GM21515 (cell line): ENCODE measurements around the gene CHN2.
"Not testable (repeated sequence)": the region's sequence is repeated elsewhere in the genome, so short reads cannot be mapped to it uniquely, and the experiment has no call there.

Experiments used
- ATAC-seq: cut with Tn5 transposase; IDR thresholded peaks from one replicate; pipeline ENCODE4 v1.9.1; 2021; ENCODE audit not compliant: unreplicated experiment

The CHN2 gene

DNA sequence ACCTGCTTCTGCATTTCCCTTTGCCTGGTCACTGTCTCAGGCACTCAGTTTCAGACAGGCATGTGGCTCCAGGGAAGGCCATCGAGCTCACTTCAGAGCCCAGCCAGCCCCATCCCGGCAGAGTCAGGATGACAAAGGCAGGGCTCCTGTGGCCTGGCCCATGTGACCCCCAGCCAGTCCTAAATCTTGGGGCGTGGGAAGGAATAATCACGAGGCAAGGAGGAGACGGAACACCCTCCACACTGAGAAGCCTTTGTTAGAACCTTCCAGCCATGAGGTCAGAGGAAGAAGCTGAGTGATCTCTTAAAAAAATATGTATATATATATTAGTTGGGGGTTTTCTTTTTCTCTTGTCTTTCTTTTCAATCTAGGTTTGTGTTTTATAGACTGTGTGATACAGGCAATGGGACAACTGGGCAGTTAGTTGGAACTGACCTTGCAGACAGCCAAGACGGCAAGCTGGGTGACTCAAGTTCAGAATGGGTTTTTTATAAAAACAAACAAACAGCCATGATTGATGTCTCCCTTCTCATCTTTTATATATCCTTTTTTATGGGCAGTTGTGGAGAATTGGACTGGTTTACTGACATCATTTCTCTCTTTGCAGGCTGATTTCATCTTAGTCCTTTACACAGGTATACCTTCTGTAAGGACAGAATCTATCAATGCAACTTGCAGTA is 60.8 kb downstream of the CHN2 start:
- ATAC-seq = no peak

GRCh38 chr7:29255906-29256692 is 61.5 kb downstream of the CHN2 start:
- no peak for ATAC-seq

DNA sequence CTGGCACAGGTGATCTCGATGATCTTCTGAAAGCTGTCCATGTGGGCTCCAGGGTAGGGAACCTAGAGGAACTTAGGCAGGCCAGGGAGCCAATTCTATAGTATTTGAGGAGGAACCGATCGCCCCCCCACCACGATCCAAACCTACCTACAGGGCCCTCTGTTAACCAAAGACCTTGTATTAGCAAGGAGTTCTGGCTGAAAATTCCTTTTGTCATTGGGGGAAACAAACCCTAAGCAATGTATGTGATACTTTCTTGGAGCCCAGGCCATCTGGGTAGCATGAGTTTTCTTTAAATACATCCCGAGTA is 62.1 kb downstream of the CHN2 start:
- ATAC-seq = no peak

DNA sequence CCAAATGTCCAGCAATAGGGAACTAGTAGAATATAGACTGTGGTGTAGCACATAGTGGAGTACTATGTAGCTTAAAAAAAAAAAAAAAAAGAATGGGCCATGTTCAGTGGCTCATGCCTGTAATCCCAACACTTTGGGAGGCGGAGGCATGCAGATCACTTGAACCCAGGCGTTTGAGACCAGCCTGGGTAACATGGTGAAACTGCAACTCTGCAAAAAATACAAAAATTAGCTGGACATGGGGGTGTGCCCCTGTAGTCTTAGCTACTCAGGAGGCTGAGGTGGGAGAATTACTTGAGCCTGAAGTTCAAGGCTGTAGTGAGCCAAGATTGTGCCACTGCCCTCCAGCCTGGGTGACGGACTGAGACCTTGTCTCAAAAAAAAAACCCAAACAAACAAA is 64.4 kb downstream of the CHN2 start:
- ATAC-seq = no peak

DNA sequence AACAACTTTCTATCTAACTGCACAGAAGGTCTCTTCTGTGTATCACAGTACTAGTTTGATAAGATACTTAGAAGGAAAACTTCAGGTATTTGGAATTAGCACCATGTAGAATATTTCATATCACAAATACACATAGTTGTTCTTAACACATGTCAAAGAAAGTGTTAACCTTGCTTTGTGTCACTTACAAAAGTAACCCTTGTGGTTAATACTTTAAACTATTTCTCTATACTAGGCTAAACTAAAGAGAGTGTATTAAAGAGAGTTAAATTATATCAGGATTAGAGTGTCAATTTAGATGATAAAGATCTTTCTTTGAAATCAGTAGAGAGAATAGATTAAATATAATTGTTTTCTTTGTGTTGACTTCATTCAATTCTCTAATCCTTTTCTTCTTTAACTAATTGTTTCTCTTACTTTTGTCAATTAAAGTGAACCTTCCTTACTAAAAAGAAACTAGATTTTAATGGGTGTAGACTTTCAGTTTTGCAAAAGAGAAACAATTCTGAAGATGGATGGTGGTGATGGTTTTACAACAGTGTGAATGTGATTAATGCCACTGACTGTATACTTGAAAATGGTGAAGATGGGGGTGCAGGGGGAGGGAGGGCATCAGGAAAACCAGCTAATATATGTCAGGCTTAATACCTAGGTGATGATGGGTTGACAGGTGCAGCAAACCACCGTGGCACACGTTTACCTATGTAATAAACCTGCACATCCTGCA is 67.8 kb downstream of the CHN2 start:
- no peak for ATAC-seq

DNA sequence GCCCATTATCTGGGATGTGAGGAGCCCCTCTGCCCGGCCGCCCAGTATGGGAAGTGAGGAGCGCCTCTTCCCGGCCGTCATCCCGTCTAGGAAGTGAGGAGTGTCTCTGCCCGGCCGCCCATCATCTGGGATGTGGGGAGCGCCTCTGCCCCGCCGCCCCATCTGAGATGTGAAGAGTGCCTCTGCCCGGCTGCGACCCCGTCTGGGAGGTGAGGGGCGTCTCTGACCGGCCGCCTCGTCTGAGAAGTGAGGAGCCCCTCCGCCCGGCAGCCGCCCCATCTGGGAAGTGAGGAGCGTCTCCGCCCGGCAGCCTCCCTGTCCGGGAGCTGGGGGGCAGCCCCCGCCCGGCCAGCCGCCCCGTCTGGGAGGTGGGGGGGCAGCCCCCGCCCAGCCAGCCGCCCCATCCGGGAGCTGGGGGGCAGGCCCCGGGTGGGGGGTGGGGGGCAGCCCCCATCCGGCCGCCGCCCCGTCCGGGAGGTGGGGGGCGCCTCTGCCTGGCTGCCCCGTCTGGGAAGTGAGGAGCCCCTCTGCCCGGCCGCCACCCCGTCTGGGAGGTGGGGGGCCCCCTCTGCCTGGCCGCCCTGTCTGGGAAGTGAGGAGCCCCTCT is 69.1 kb downstream of the CHN2 start:
- not testable (repeated sequence) for ATAC-seq

- ATAC-seq = no peak
These were observed 70.8 kb downstream of the CHN2 start for GRCh38 chr7:29265208-29265923.

- ATAC-seq = no peak
These were observed 75.4 kb downstream of the CHN2 start for GRCh38 chr7:29269935-29270334.

- no peak for ATAC-seq
These were observed 76.2 kb downstream of the CHN2 start for GRCh38 chr7:29270594-29271318.

DNA sequence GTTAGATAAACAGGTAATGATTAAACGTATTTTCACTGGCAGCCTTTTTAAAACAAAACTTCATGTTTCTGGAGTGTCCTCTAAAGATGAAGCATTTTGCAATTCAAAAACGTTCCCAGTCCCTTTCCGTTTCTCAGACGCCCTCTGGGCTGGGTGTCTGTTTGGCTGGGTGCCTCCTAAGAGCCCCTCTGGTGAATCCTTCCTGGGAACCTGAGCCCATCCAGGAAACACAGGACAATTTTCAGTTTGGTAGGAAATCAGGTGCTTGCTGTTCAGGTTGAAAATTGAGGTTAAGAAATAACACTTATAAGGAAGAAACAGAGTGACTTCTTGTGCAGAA is 76.7 kb downstream of the CHN2 start:
- no peak for ATAC-seq

DNA sequence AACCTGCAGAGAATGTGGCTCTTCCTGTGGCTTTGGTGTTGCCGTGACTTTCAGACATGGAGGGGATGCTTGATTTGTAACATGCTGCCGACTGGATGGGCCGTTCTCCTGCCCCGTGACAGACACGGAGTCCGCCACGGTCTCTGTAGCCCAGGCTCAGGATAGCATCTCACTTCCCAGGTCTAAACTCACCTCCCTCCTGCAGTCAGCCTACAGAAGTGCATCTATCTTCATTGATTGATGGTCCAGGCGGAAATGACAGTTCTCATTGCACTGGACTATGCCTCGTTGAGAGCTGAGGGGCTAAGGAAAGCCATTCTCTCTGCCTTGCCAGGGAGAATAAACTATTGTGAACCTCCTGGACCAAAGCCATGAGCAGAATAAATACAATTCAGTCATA is 77.5 kb downstream of the CHN2 start:
- ATAC-seq = no peak

- ATAC-seq = no peak
These were observed 79.8 kb downstream of the CHN2 start for GRCh38 chr7:29274146-29275017.

DNA sequence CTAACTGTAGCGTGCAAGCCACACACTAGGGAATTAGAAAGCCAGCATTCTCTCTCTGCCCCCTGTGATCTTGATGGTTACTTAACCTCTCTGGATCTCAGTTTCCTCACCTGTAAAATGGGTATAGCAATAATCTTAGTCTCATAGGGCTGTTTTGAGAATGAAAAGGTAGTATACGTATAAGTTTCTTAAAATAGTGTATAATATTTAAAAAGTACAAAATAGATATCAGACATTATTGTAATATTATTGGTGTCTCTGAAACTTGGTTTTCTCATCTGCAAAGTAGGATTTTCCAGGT is 80.4 kb downstream of the CHN2 start:
- no peak for ATAC-seq

DNA sequence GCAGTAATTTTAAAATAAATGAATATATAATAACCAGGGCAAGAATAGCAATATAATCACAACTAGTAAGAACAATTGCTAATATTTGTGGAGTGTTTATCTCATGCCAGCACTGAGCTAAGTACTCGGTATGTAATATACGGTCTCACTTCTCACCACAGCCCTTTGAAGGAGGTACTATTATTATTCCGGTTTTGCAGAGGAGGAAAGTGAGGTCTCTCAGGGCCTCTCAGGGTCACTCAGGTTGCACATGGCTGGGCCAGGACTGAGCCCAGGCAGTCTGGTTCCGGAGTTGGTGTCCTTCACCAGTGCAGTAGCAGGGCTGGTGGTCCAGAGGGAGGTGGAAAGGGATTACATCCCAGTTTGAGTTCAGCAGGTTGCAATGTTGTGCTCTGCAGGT is 80.9 kb downstream of the CHN2 start:
- ATAC-seq = no peak

GRCh38 chr7:29276199-29276598 is 81.6 kb downstream of the CHN2 start:
- no peak for ATAC-seq

DNA sequence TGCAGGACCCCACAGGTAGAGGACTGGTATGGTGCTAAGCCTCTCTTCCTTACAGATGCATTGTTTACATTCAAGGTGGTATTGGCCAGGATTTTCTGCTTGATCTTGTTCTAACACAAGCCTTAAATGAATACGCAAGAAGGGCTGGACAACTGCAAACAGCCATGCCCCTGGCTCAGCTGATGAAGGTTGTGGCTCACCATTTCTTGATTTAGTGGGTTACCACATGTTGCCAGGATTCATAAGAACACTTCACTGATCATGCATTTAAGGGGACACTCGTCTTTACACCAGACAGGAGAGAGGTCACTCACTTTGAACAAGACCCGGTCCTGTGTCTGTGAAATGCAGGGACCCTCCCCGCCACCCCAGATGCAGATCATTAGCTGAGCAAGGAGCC is 82.2 kb downstream of the CHN2 start:
- ATAC-seq = no peak

DNA sequence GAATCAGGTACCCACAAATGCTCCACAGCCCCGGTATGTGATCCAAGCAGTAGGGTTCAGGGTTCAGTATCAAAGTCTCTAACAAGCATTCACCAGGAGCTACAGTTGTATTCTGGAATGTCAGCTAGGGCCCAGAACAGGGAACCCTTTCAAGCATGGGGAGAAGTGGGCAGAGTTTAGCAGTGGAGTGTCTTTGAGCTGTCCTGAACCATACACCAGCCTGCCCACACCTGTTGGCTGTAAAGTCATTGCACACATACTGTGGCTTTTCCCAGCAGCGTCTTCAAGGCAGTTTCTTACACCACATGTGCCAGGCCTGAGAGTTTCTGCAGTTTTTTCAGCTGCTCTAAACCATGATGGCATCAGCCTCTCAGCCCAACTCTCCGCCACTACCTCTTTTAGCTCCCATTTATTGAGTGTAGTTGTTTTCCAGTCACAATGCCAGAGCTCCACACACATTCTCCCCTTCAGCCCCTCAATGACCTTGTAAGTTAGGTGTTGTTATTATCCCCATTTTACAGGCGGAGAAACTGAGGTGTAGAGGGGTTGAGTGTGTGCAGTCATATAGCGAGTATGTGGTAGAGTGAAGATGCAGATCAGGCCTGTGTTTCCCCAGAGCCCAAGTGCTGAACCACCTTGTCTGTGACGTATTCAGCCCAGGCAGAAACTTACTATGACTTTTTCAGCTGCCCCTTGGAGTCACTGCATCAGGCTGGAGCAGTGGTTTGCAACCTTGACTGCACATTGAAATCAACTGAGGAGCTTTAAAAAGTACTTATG is 83.1 kb downstream of the CHN2 start:
- ATAC-seq = no peak

- ATAC-seq = no peak
These were observed 83.9 kb downstream of the CHN2 start for GRCh38 chr7:29278337-29279069.
